DOHH2 (cell line): ENCODE measurements around the gene LEAP2.

ENCODE experiments used
- H3F3A ChIP-seq: fragments of 200-600 bp; sonication (generic), shearing (Covaris generic); 2 replicates; pipeline ENCODE4 v1.6.0; 2016; ENCODE audit warnings: antibody characterized with exemption, mild to moderate bottlenecking; ENCODE audit not compliant: control insufficient read depth, insufficient read depth
- H3K27ac ChIP-seq: fragments of 200-600 bp; sonication (generic); 2 replicates; pipeline ENCODE4 v1.5.1; 2014; ENCODE audit warnings: low read depth, mild to moderate bottlenecking, low read length, moderate library complexity
- H3K27me3 ChIP-seq: fragments of 200-600 bp; sonication (generic); 2 replicates; pipeline ENCODE4 v1.6.1; 2014; ENCODE audit warnings: mild to moderate bottlenecking, low read length, mixed read lengths; ENCODE audit not compliant: control insufficient read depth
- H3K36me3 ChIP-seq: fragments of 200-600 bp; sonication (generic); 2 replicates; pipeline ENCODE4 v1.6.1; 2014; ENCODE audit warnings: mild to moderate bottlenecking, low read length, moderate library complexity, mixed read lengths; ENCODE audit not compliant: control insufficient read depth
- H3K4me1 ChIP-seq: fragments of 200-600 bp; sonication (generic); 2 replicates; pipeline ENCODE4 v1.6.1; 2014; ENCODE audit warnings: mild to moderate bottlenecking, low read length, mixed read lengths; ENCODE audit not compliant: control insufficient read depth
- H3K4me2 ChIP-seq: fragments of 200-600 bp; sonication (generic); 2 replicates; pipeline ENCODE4 v1.6.0; 2014; ENCODE audit warnings: mild to moderate bottlenecking, low read length, moderate library complexity
- H3K4me3 ChIP-seq: fragments of 200-600 bp; sonication (generic); 2 replicates; pipeline ENCODE4 v1.5.1; 2014; ENCODE audit warnings: mild to moderate bottlenecking, low read length, mixed read lengths
- H3K79me2 ChIP-seq: fragments of 200-600 bp; sonication (generic); 2 replicates; pipeline ENCODE4 v1.6.1; 2014; ENCODE audit warnings: mild to moderate bottlenecking, low read length, mixed read lengths; ENCODE audit not compliant: control insufficient read depth
- H3K9me2 ChIP-seq: fragments of 200-600 bp; sonication (generic); replicated peaks from 2 replicates; pipeline ENCODE4 v1.6.1; 2014; ENCODE audit warnings: mild to moderate bottlenecking, low read length, mixed read lengths; ENCODE audit not compliant: control insufficient read depth
- H3K9me3 ChIP-seq: fragments of 200-600 bp; sonication (generic); 2 replicates; pipeline ENCODE4 v1.6.1; 2014; ENCODE audit warnings: antibody characterized with exemption, low read length, mixed read lengths; ENCODE audit not compliant: control insufficient read depth, insufficient read depth
- H4K20me1 ChIP-seq: fragments of 200-600 bp; sonication (generic); 2 replicates; pipeline ENCODE4 v1.6.0; 2014; ENCODE audit warnings: low read depth, mild to moderate bottlenecking, antibody characterized with exemption, low read length, moderate library complexity; ENCODE audit not compliant: control insufficient read depth, insufficient read depth
- CTCF ChIP-seq: fragments of 200-600 bp; sonication (generic); IDR thresholded peaks from one replicate; pipeline ENCODE4 v1.5.1; 2014; ENCODE audit warnings: antibody characterized with exemption, mild to moderate bottlenecking, low read depth, low read length; ENCODE audit not compliant: poor library complexity, severe bottlenecking
- EZH2phosphoT487 ChIP-seq: fragments of 200-600 bp; sonication (generic); IDR thresholded peaks from 2 replicates; pipeline ENCODE4 v1.6.1; 2017; ENCODE audit warnings: borderline replicate concordance, mild to moderate bottlenecking, antibody characterized with exemption, low read length, moderate library complexity, mixed read lengths

LEAP2 gene

GRCh38 chr5:132841305-132841704, 32.2 kb upstream of the LEAP2 start:
- no peak for TF ChIP-seq EZH2phosphoT487
- TF ChIP-seq CTCF = no peak
- H3K36me3 ChIP-seq = no peaks in the 10 kb centered on the region
- H3K79me2 ChIP-seq = no peaks in the 10 kb centered on the region
- H3K4me3 ChIP-seq = no peak overlapping the region
- H3F3A ChIP-seq = no peaks in the 10 kb centered on the region
- no peak overlapping the region for H3K27ac ChIP-seq
- H3K4me1 ChIP-seq = peaks cover 9% of the 10 kb centered on the region
- no peak overlapping the region for H3K4me2 ChIP-seq
- no peaks in the 10 kb centered on the region for H3K27me3 ChIP-seq
- no peaks in the 10 kb centered on the region for H3K9me2 ChIP-seq
- no peaks in the 10 kb centered on the region for H3K9me3 ChIP-seq
- no peaks in the 10 kb centered on the region for H4K20me1 ChIP-seq

DNA sequence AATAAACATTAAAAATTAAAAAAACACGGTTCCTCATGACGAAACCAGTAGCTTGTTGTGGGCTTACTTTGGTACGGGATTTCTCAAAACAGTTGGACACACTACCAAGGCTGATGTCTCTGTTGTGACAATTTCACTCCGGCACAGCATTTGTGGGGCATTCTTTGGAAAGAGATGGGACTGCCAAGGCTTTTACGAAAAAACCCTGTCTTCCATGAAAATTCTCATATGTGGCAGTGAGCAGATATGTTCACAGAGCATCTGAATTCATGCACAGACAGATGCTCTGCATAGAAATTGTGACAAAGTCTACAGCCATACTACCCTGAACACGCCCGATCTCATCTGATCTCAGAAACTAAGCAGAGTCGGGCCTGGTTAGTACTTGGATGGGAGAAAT, 25.2 kb upstream of the LEAP2 start:
- Histone ChIP-seq H4K20me1 (no peaks in the 10 kb centered on the region), H3F3A (no peaks in the 10 kb centered on the region), H3K79me2 (no peaks in the 10 kb centered on the region), H3K27ac (no peak overlapping the region), H3K36me3 (no peaks in the 10 kb centered on the region), H3K4me1 (no peaks in the 10 kb centered on the region), H3K4me3 (no peak overlapping the region), H3K4me2 (no peak overlapping the region), H3K9me2 (no peaks in the 10 kb centered on the region), H3K27me3 (0 out of 2 replicates have a peak, but pooled peaks cover 6% of the 10 kb centered on the region), H3K9me3 (no peaks in the 10 kb centered on the region)
- TF ChIP-seq EZH2phosphoT487 (no peak), CTCF (no peak)

GRCh38 chr5:132849347-132849746, 24.1 kb upstream of the LEAP2 start:
- Histone ChIP-seq H3K27me3 (0 out of 2 replicates have a peak, but pooled peaks cover 6% of the 10 kb centered on the region), H3K36me3 (no peaks in the 10 kb centered on the region), H3K9me2 (no peaks in the 10 kb centered on the region), H3K4me2 (no peak overlapping the region), H3K79me2 (no peaks in the 10 kb centered on the region), H3F3A (no peaks in the 10 kb centered on the region), H3K27ac (no peak overlapping the region), H4K20me1 (no peaks in the 10 kb centered on the region), H3K4me3 (no peak overlapping the region), H3K9me3 (no peaks in the 10 kb centered on the region), H3K4me1 (no peaks in the 10 kb centered on the region)
- no peak for TF ChIP-seq EZH2phosphoT487
- TF ChIP-seq CTCF = no peak

DNA sequence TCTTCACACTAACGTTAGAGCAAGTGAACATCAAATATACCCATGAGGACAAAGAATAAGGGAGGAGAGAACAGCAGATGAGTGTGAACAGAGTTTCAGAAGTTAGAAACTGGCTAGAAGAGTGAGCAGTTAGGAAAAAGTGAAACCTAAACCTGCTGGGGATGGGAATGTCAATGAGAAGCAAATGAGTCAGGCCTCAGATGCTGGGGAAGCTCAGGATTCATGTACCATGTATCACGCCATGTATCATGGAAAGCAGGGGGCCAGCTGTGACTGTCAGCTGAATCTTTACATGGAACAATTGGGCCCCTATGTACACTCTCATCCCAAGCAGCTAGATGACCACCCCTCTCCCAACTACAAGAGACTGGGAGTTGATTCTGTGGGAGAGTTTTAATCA, 23.4 kb upstream of the LEAP2 start:
- Histone ChIP-seq H3K9me3 (no peaks in the 10 kb centered on the region), H3F3A (no peaks in the 10 kb centered on the region), H3K4me1 (no peaks in the 10 kb centered on the region), H3K27ac (no peak overlapping the region), H3K4me3 (no peak overlapping the region), H3K36me3 (no peaks in the 10 kb centered on the region), H3K9me2 (no peaks in the 10 kb centered on the region), H3K4me2 (no peak overlapping the region), H4K20me1 (no peaks in the 10 kb centered on the region), H3K79me2 (no peaks in the 10 kb centered on the region), H3K27me3 (0 out of 2 replicates have a peak, but pooled peaks cover 6% of the 10 kb centered on the region)
- no peak for TF ChIP-seq CTCF
- no peak for TF ChIP-seq EZH2phosphoT487
